H1 (cell line): Measurements from ENCODE around the gene MYMX. TPM values are rescaled to one million over a fixed set of nuclear protein-coding genes. Genes with fewer than 3 reads are reported as not detected.

Experiments used
- ASH2L ChIP-seq: fragments of 200-600, 300-600 bp; sonication (generic); IDR thresholded peaks from one replicate; pipeline ENCODE4 v1.7.1; 2017; ENCODE audit warnings: low read length
- BACH1 ChIP-seq: IDR thresholded peaks from 2 replicates; pipeline ENCODE4 v1.6.1; 2012; ENCODE audit warnings: low read length, improper control_type of control experiment
- BRCA1 ChIP-seq: IDR thresholded peaks from 2 replicates; pipeline ENCODE4 v1.6.1; 2012; ENCODE audit warnings: low read depth, low read length, improper control_type of control experiment
- CREB1 ChIP-seq: IDR thresholded peaks from 2 replicates; pipeline ENCODE4 v1.6.1; 2012; ENCODE audit warnings: inconsistent platforms
- EP300 ChIP-seq, 2 experiments: IDR thresholded peaks; 1 replicate in 1 of 2; 2 replicates in 1 of 2; pipeline ENCODE4 v1.6.1; 2011 to 2012; ENCODE audit warnings: low read depth in 2 of 2, low read length in 2 of 2, mild to moderate bottlenecking in 2 of 2, borderline replicate concordance in 1 of 2, inconsistent platforms in 1 of 2, moderate library complexity in 1 of 2
- HDAC2 ChIP-seq, 2 experiments: fragments of 300-600 bp in 1 of 2; sonication (generic) in 1 of 2; IDR thresholded peaks; 2 replicates each; pipeline ENCODE4 v1.6.1; 2011 to 2012; ENCODE audit warnings: low read depth in 2 of 2, low read length in 2 of 2, mild to moderate bottlenecking in 2 of 2, moderate library complexity in 2 of 2, borderline replicate concordance in 1 of 2, inconsistent platforms in 1 of 2
- HDAC6 ChIP-seq: IDR thresholded peaks from one replicate; pipeline ENCODE4 v1.7.1; 2012; ENCODE audit warnings: low read depth, mild to moderate bottlenecking, inconsistent platforms, low read length, moderate library complexity
- KDM1A ChIP-seq: fragments of 200-600, 300-600 bp; sonication (generic); IDR thresholded peaks from 2 replicates; pipeline ENCODE4 v1.7.1; 2016; ENCODE audit warnings: mild to moderate bottlenecking, low read length, borderline replicate concordance
- POLR2AphosphoS5 ChIP-seq: IDR thresholded peaks from 2 replicates; pipeline ENCODE4 v1.6.1; 2011; ENCODE audit warnings: low read depth, low read length
- RNF2 ChIP-seq: fragments of 200-900, 300-1000 bp; sonication (generic); IDR thresholded peaks from 2 replicates; pipeline ENCODE4 v1.7.1; 2016; ENCODE audit warnings: borderline replicate concordance, low read depth, mild to moderate bottlenecking, antibody characterized with exemption, low read length; ENCODE audit not compliant: poor library complexity, severe bottlenecking; ENCODE audit errors: missing control alignments
- SIN3A ChIP-seq, 2 experiments: IDR thresholded peaks in 1 of 2; conservative IDR thresholded peaks in 1 of 2; 2 replicates each; pipeline ENCODE4 v1.6.1; 2011 to 2012; ENCODE audit warnings: low read length in 2 of 2, improper control_type of control experiment in 1 of 2, low read depth in 1 of 2, mild to moderate bottlenecking in 1 of 2
- SIRT6 ChIP-seq: IDR thresholded peaks from one replicate; pipeline ENCODE4 v1.7.1; 2012; ENCODE audit warnings: low read length, inconsistent platforms
- TAF1 ChIP-seq: IDR thresholded peaks from 2 replicates; pipeline ENCODE4 v1.6.1; 2011; ENCODE audit warnings: mild to moderate bottlenecking, low read depth, low read length
- TBP ChIP-seq: IDR thresholded peaks from 2 replicates; pipeline ENCODE4 v1.6.1; 2011; ENCODE audit warnings: low read depth, low read length, improper control_type of control experiment
- TCF12 ChIP-seq: IDR thresholded peaks from 2 replicates; pipeline ENCODE4 v1.6.1; 2011; ENCODE audit warnings: low read depth, mild to moderate bottlenecking, low read length
- YY1 ChIP-seq: IDR thresholded peaks from 2 replicates; pipeline ENCODE4 v1.6.1; 2011; ENCODE audit warnings: low read depth, mild to moderate bottlenecking, low read length
- polyA plus RNA-seq, 7 experiments: library from polyadenylated mRNA; depleted of rRNA in 3 of 7; stranded (reverse) in 5 of 7; unstranded in 2 of 7; fragments of >200 nt in 5 of 7; fragments of 200-250 nt in 2 of 7; gene quantifications; 1 replicate in 5 of 7; 2 replicates in 1 of 7; 4 replicates in 1 of 7; pipeline versions ENCODE4 v1.2.1 to v1.2.3, GENCODE V29; 2011 to 2013; ENCODE audit warnings: missing spikeins in 2 of 7, mixed read lengths in 2 of 7
- total RNA-seq: library from RNA; stranded (reverse); fragmentation: NEBNext Ultra II Directional; extraction: Animal tissue kit (Norgen Biotek cat#: 25700); gene quantifications from 2 replicates; pipeline ENCODE4 v1.2.1, GENCODE V29; 2021
- TF ChIP-seq, protein P1 (sequence below): IDR thresholded peaks from 2 replicates; pipeline ENCODE4 v1.6.1; 2012; ENCODE audit warnings: low read length, inconsistent platforms
- TF ChIP-seq, protein P2 (sequence below), 3 experiments: IDR thresholded peaks; 1 replicate in 2 of 3; 2 replicates in 1 of 3; pipeline versions ENCODE4 v1.5.1 to v1.6.1; 2011; ENCODE audit warnings: low read length in 3 of 3, mild to moderate bottlenecking in 3 of 3, inconsistent platforms in 2 of 3, low read depth in 1 of 3, moderate library complexity in 1 of 3; ENCODE audit not compliant: insufficient read depth in 1 of 3; ENCODE audit errors: control extremely low read depth in 1 of 3
- TF ChIP-seq, protein P3 (sequence below): IDR thresholded peaks from 2 replicates; pipeline ENCODE4 v1.6.1; 2012; ENCODE audit warnings: inconsistent platforms

MYMX gene
- total and polyA plus RNA-seq, 2 of the 8 experiments (the other 6 are each of a cell fraction or from before 2014, with no cell fraction given): 4.7 to 6.9 TPM

- TF ChIP-seq, protein P1, sequence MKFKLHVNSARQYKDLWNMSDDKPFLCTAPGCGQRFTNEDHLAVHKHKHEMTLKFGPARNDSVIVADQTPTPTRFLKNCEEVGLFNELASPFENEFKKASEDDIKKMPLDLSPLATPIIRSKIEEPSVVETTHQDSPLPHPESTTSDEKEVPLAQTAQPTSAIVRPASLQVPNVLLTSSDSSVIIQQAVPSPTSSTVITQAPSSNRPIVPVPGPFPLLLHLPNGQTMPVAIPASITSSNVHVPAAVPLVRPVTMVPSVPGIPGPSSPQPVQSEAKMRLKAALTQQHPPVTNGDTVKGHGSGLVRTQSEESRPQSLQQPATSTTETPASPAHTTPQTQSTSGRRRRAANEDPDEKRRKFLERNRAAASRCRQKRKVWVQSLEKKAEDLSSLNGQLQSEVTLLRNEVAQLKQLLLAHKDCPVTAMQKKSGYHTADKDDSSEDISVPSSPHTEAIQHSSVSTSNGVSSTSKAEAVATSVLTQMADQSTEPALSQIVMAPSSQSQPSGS: no peak
- peak; percentile 41 for TF ChIP-seq POLR2AphosphoS5
- peak; percentile 93 for TF ChIP-seq TBP
- TF ChIP-seq BRCA1: peak; percentile 75
- TF ChIP-seq YY1: peak; percentile 63; the same call in 1 of the 2 replicates
- peak; percentile 88 to 89; a peak in 3 of 4 replicates for TF ChIP-seq SIN3A (conservative IDR thresholded peaks at IDR 0.05 in 1 of 2, IDR thresholded peaks at IDR 0.05 in 1 of 2; ENCODE audit: low read depth in 1 of 2, low read length in 2 of 2)
- peak; percentile 9 for TF ChIP-seq ASH2L
- TF ChIP-seq HDAC6: no peak
- no peak for TF ChIP-seq RNF2
- TF ChIP-seq HDAC2 (IDR thresholded peaks at IDR 0.05; ENCODE audit: borderline replicate concordance in 1 of 2, low read depth in 2 of 2, low read length in 2 of 2): peak in 1 of 2 experiments; percentile 19; a peak in 1 of 4 replicates
- TF ChIP-seq, protein P2, sequence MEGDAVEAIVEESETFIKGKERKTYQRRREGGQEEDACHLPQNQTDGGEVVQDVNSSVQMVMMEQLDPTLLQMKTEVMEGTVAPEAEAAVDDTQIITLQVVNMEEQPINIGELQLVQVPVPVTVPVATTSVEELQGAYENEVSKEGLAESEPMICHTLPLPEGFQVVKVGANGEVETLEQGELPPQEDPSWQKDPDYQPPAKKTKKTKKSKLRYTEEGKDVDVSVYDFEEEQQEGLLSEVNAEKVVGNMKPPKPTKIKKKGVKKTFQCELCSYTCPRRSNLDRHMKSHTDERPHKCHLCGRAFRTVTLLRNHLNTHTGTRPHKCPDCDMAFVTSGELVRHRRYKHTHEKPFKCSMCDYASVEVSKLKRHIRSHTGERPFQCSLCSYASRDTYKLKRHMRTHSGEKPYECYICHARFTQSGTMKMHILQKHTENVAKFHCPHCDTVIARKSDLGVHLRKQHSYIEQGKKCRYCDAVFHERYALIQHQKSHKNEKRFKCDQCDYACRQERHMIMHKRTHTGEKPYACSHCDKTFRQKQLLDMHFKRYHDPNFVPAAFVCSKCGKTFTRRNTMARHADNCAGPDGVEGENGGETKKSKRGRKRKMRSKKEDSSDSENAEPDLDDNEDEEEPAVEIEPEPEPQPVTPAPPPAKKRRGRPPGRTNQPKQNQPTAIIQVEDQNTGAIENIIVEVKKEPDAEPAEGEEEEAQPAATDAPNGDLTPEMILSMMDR (IDR thresholded peaks at IDR 0.05; ENCODE audit: control extremely low read depth in 1 of 3, insufficient read depth in 1 of 3, low read depth in 1 of 3, low read length in 3 of 3): peak; percentile 23 to 40 (median 37); a peak in 3 of 4 replicates
- TF ChIP-seq SIRT6: no peak
- peak; percentile 86 for TF ChIP-seq CREB1
- TF ChIP-seq BACH1: no peak
- TF ChIP-seq TAF1: peak; percentile 84
- peak; percentile 31 to 74; a peak in 2 of 3 replicates for TF ChIP-seq EP300 (IDR thresholded peaks at IDR 0.05; ENCODE audit: borderline replicate concordance in 1 of 2, low read depth in 2 of 2, low read length in 2 of 2)
- TF ChIP-seq TCF12: peak; percentile 84; the same call in 1 of the 2 replicates
- no peak for TF ChIP-seq KDM1A
- TF ChIP-seq, protein P3, sequence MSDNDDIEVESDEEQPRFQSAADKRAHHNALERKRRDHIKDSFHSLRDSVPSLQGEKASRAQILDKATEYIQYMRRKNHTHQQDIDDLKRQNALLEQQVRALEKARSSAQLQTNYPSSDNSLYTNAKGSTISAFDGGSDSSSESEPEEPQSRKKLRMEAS: peak; percentile 81
Observed at GRCh38 chr6:44245912-44246662, 29.4 kb downstream of the MYMX start (continued).
